ENCODE measurements around the gene CEP164.

The CEP164 gene

DNA sequence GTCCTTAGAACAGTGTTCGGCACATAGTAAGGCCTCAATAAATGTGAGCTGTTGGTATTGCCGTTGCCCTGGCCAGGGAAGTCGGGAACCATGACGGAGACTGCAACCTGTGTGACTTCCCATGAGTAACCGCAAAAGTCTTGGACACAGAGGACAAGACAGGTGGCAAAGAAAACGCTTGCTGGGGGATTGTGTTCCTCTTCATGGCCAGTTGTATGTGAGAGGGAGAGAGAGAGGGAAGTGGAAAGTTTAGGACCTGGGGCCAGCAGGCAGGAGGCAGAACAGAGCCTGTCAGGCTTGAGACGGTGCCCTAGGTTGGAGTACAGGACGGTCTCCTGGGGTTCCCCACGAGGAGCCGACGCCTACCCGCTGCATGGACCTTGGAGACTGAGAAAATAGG lies 90.2 kb downstream of the CEP164 start:
- no peak overlapping the region for H3K4me2 ChIP-seq (ENCODE audit: low read length)
- no peak overlapping the region for H3K27ac ChIP-seq (ENCODE audit: low read length)
- no peak for TF ChIP-seq EZH2phosphoT487 (IDR thresholded peaks at IDR 0.05; ENCODE audit: low read depth)
- TF ChIP-seq, protein P1, sequence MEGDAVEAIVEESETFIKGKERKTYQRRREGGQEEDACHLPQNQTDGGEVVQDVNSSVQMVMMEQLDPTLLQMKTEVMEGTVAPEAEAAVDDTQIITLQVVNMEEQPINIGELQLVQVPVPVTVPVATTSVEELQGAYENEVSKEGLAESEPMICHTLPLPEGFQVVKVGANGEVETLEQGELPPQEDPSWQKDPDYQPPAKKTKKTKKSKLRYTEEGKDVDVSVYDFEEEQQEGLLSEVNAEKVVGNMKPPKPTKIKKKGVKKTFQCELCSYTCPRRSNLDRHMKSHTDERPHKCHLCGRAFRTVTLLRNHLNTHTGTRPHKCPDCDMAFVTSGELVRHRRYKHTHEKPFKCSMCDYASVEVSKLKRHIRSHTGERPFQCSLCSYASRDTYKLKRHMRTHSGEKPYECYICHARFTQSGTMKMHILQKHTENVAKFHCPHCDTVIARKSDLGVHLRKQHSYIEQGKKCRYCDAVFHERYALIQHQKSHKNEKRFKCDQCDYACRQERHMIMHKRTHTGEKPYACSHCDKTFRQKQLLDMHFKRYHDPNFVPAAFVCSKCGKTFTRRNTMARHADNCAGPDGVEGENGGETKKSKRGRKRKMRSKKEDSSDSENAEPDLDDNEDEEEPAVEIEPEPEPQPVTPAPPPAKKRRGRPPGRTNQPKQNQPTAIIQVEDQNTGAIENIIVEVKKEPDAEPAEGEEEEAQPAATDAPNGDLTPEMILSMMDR (IDR thresholded peaks at IDR 0.05; ENCODE audit: low read depth, low read length): no peak
- no peaks in the 10 kb centered on the region for H3K9me3 ChIP-seq (ENCODE audit: insufficient read depth, low read length)
- H2AFZ ChIP-seq (ENCODE audit: low read depth, low read length): no peak overlapping the region
- no peak overlapping the region for H3K4me3 ChIP-seq (ENCODE audit: low read length)
- no peaks in the 10 kb centered on the region for H3K4me1 ChIP-seq (ENCODE audit: low read length)
- H3K9ac ChIP-seq (ENCODE audit: low read length): no peak overlapping the region
- no peaks in the 10 kb centered on the region for H4K20me1 ChIP-seq (ENCODE audit: insufficient read depth, low read length)
- no peaks in the 10 kb centered on the region for H3K79me2 ChIP-seq (ENCODE audit: low read length)
- no peaks in the 10 kb centered on the region for H3K27me3 ChIP-seq (ENCODE audit: low read depth, low read length)
- no peaks in the 10 kb centered on the region for H3K36me3 ChIP-seq (replicated peaks; ENCODE audit: low read depth, low read length)

DNA sequence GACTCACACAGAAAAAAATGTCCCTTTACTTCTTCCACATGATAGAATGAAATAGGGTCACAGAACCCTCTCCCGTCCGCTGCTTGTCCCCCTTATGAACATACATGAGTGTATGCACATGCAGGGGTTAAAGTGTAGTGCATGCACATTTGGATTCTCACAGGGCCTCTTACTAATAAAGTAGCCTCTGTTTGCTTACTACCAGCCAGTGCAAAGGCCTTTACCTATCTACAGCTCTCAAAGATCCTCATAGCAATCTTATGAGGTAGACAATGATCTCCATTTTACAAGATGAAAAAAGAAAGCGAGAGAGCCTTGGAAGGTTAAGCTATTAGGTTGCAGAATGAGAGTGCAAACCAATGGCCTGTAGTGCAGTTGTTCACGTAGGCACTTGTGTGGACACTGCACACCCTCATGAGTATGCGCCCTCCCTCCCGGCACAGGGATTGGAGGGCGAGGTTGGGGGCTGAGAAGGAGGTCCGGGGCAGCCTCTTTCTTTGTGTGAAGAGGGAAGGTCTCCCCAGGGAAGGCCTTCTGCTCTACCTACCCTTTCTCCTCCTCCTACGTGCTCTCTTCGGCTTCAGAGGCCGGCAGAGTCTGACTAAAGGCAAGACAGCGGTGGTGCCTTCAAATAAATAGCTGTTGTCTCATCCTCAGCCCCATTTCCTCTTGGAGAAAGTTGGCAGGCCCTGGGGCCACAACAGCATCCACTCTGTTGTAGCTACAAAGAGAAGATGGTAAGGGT lies 91.3 kb downstream of the CEP164 start:
- no peak overlapping the region for H2AFZ ChIP-seq (ENCODE audit: low read depth, low read length)
- no peak overlapping the region for H3K4me2 ChIP-seq (ENCODE audit: low read length)
- no peak for TF ChIP-seq EZH2phosphoT487 (IDR thresholded peaks at IDR 0.05; ENCODE audit: low read depth)
- TF ChIP-seq, protein P1 (IDR thresholded peaks at IDR 0.05; ENCODE audit: low read depth, low read length): no peak
- no peaks in the 10 kb centered on the region for H4K20me1 ChIP-seq (ENCODE audit: insufficient read depth, low read length)
- H3K9ac ChIP-seq (ENCODE audit: low read length): no peak overlapping the region
- no peaks in the 10 kb centered on the region for H3K79me2 ChIP-seq (ENCODE audit: low read length)
- H3K36me3 ChIP-seq (replicated peaks; ENCODE audit: low read depth, low read length): no peaks in the 10 kb centered on the region
- no peak overlapping the region for H3K4me3 ChIP-seq (ENCODE audit: low read length)
- no peaks in the 10 kb centered on the region for H3K9me3 ChIP-seq (ENCODE audit: insufficient read depth, low read length)
- no peaks in the 10 kb centered on the region for H3K4me1 ChIP-seq (ENCODE audit: low read length)
- no peak overlapping the region for H3K27ac ChIP-seq (ENCODE audit: low read length)
- H3K27me3 ChIP-seq (ENCODE audit: low read depth, low read length): no peaks in the 10 kb centered on the region

DNA sequence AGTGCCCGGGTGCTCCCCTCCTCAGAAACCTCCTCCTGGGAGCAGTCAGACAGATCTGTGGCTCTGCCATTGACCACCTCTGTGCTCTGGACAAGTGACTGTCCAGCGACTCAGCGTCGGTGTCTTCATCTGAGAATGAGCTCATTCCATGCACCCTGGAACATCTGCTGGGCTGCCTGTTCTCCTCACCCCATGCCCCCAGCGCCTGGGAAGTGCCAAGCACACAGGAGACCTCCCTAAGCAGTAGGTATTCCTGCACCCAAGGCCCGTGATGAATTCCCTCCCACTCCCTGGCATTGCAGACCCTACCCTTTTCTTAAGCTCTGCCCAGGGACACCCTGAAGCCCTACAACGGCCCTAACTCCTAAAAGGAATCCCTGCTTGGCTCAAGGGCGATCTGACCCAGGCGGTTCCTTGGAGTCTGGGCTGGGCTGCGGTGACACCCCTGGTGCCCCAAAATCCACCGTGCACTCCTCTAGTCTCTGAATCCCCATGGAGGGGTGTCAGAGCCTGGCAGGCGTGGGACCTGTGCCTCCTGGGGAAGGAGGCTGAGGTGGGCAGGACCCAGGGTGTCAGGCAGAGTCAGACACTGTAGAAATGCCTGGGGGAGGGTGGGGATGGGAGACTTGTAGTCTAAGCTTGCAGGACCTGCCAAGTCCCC lies 92.0 kb downstream of the CEP164 start:
- Histone ChIP-seq H3K9ac (ENCODE audit: low read length) (no peak overlapping the region), H3K27ac (ENCODE audit: low read length) (no peak overlapping the region), H3K9me3 (ENCODE audit: insufficient read depth, low read length) (no peaks in the 10 kb centered on the region), H3K4me1 (ENCODE audit: low read length) (0 out of 2 replicates have a peak, but pooled peaks cover under 1% of the 10 kb centered on the region), H3K36me3 (replicated peaks; ENCODE audit: low read depth, low read length) (no peaks in the 10 kb centered on the region), H3K27me3 (ENCODE audit: low read depth, low read length) (no peaks in the 10 kb centered on the region), H3K79me2 (ENCODE audit: low read length) (no peaks in the 10 kb centered on the region), H2AFZ (ENCODE audit: low read depth, low read length) (no peak overlapping the region), H3K4me3 (ENCODE audit: low read length) (no peak overlapping the region), H3K4me2 (ENCODE audit: low read length) (no peak overlapping the region), H4K20me1 (ENCODE audit: insufficient read depth, low read length) (no peaks in the 10 kb centered on the region)
- no peak for TF ChIP-seq EZH2phosphoT487 (IDR thresholded peaks at IDR 0.05; ENCODE audit: low read depth)
- TF ChIP-seq, protein P1 (IDR thresholded peaks at IDR 0.05; ENCODE audit: low read depth, low read length): no peak

DNA sequence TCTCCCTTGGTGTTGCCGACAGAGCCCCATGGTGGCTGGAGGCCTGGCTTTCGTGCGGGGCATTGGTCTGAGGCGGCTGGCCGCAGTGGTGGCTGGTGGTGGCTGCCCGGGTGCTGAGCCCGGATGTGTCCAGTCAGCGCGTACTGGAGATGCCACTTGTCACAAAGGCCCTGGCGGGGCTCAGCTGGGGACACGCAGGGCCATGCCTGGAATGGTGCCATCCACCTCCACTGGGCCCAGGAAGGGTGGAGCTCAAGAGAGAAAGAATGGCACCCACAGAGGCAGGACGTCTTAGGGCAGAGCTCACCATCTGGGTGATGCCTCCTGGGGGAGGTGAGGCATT lies 92.5 kb downstream of the CEP164 start:
- Histone ChIP-seq H3K9ac (ENCODE audit: low read length) (no peak overlapping the region), H3K9me3 (ENCODE audit: insufficient read depth, low read length) (no peaks in the 10 kb centered on the region), H3K4me1 (ENCODE audit: low read length) (peaks cover 4% of the 10 kb centered on the region; the same call in 1 of the 2 replicates), H3K4me3 (ENCODE audit: low read length) (no peak overlapping the region), H3K27ac (ENCODE audit: low read length) (no peak overlapping the region), H3K36me3 (replicated peaks; ENCODE audit: low read depth, low read length) (no peaks in the 10 kb centered on the region), H3K4me2 (ENCODE audit: low read length) (no peak overlapping the region), H3K79me2 (ENCODE audit: low read length) (no peaks in the 10 kb centered on the region), H2AFZ (ENCODE audit: low read depth, low read length) (no peak overlapping the region), H3K27me3 (ENCODE audit: low read depth, low read length) (no peaks in the 10 kb centered on the region), H4K20me1 (ENCODE audit: insufficient read depth, low read length) (no peaks in the 10 kb centered on the region)
- TF ChIP-seq, protein P1 (IDR thresholded peaks at IDR 0.05; ENCODE audit: low read depth, low read length): no peak
- TF ChIP-seq EZH2phosphoT487 (IDR thresholded peaks at IDR 0.05; ENCODE audit: low read depth): no peak

Measured in OCI-LY3 (cell line).